Ishikawa (cell line): ENCODE results near the gene DNAH3.

Experiments used
- CEBPB ChIP-seq: IDR thresholded peaks from 2 replicates; pipeline ENCODE4 v1.6.1; 2012
- CREB1 ChIP-seq: IDR thresholded peaks from 2 replicates; pipeline ENCODE4 v1.6.1; 2012; ENCODE audit warnings: low read depth
- EGR1 ChIP-seq: IDR thresholded peaks from 2 replicates; pipeline ENCODE4 v1.6.1; 2012
- EP300 ChIP-seq: IDR thresholded peaks from 2 replicates; pipeline ENCODE4 v1.6.1; 2012; ENCODE audit warnings: borderline replicate concordance
- FOXM1 ChIP-seq: IDR thresholded peaks from 2 replicates; pipeline ENCODE4 v1.6.1; 2012; ENCODE audit warnings: low read depth, borderline replicate concordance
- MAX ChIP-seq: IDR thresholded peaks from 2 replicates; pipeline ENCODE4 v1.6.1; 2012
- NFIC ChIP-seq: IDR thresholded peaks from 2 replicates; pipeline ENCODE4 v1.6.1; 2012
- RAD21 ChIP-seq: IDR thresholded peaks from 2 replicates; pipeline ENCODE4 v1.6.1; 2012; ENCODE audit warnings: low read depth
- REST ChIP-seq: IDR thresholded peaks from 2 replicates; pipeline ENCODE4 v1.6.1; 2012; ENCODE audit warnings: low read depth, mild to moderate bottlenecking
- TAF1 ChIP-seq: IDR thresholded peaks from 2 replicates; pipeline ENCODE4 v1.6.1; 2012; ENCODE audit warnings: low read depth, mild to moderate bottlenecking
- TCF12 ChIP-seq: IDR thresholded peaks from 2 replicates; pipeline ENCODE4 v1.6.1; 2012; ENCODE audit warnings: low read depth
- TEAD4 ChIP-seq: IDR thresholded peaks from 2 replicates; pipeline ENCODE4 v1.6.1; 2012
- YY1 ChIP-seq: IDR thresholded peaks from 2 replicates; pipeline ENCODE4 v1.6.1; 2012; ENCODE audit warnings: low read depth
- ZBTB7A ChIP-seq: IDR thresholded peaks from 2 replicates; pipeline ENCODE4 v1.6.1; 2012; ENCODE audit warnings: low read depth
- TF ChIP-seq, protein P1 (sequence below): IDR thresholded peaks from 2 replicates; pipeline ENCODE4 v1.6.1; 2012

DNAH3 gene

DNA sequence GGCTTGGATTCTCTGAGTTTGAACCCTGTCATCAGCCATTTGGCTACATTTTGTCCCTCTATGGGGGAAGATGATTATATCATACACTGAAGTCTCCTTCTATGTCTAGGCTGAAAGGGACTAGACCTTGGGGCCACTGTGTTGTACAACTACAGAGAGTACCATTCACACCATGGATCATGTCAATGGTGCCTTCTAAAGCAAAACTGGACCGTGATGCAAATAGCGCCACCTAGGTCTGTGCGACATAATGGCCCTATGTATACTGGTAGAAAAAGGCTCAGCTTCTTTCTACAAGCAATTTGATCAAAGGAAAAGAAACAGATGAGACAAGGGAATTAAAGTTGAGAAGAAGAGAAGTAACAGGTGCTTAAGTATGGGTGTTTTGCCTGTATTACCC, 149.4 kb downstream of the DNAH3 start:
- TF ChIP-seq EGR1: no peak
- no peak for TF ChIP-seq MAX
- TF ChIP-seq TCF12: no peak
- peak; percentile 57; the same call in 1 of the 2 replicates for TF ChIP-seq RAD21
- no peak for TF ChIP-seq NFIC
- TF ChIP-seq REST: no peak
- no peak for TF ChIP-seq TAF1

DNA sequence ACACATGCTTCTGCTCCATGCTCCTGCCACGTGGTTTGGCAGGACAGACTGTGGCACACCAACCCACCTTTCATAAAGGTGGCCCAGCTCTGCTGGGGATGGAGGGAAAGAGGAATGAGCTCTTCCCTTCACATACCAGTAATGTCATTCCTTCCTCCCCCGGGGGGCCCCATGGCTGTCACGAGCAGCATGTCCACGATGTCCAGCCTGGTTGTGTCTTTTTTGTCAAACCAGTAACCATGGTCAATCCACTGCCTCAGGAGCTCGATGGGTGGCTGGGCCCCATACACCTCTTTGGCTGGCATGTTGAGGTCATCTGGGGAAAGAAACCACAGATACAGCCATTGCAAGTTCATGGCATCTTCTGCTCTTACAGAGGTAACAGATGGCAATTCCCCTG, 153.5 kb downstream of the DNAH3 start:
- TF ChIP-seq CREB1 (no peak), YY1 (no peak), EP300 (no peak)

DNA sequence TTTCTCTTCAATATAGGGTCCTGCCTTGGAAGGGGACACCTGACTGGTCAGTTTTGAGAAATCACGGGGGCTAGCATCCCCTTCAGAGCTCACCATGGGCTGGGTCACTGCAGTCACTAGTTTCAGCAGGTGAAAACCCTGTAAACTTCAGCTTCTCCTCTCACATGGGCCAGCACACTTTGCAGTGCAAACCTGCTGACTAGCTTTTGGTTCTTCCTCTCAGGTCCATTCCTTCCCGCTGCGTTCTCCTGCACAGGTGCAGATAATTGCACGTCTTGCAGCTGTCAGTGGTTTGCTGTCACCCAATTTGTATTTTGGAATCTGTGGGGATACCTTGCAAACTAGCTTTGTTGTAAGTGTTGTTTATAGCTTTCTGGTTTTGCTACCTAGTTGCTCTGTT, 154.9 kb downstream of the DNAH3 start:
- TF ChIP-seq REST (no peak), FOXM1 (no peak), EGR1 (no peak), TCF12 (no peak)

DNA sequence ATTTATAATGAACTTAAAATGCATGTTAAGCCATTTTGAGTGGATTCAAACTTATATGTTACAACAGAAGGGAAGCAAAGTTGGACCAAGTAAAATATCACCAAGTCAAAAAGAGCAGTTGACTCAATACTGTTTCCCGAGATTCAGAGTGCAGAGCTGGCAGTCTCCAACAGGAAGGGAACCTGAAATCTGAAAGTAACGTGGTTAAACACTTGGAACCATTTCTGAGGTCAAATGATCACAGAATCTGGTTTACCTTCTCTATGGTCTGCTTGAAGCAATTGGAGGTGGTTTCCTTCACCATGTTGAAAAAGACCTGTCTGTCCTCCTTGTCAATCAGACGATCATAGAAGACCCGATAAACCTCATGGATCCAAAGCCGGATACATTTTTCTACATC, 163.6 kb downstream of the DNAH3 start:
- TF ChIP-seq ZBTB7A (no peak), EGR1 (no peak), TEAD4 (no peak), REST (no peak)

- no peak for TF ChIP-seq TEAD4
- TF ChIP-seq, protein P1, sequence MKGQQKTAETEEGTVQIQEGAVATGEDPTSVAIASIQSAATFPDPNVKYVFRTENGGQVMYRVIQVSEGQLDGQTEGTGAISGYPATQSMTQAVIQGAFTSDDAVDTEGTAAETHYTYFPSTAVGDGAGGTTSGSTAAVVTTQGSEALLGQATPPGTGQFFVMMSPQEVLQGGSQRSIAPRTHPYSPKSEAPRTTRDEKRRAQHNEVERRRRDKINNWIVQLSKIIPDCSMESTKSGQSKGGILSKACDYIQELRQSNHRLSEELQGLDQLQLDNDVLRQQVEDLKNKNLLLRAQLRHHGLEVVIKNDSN: no peak
- TF ChIP-seq MAX: no peak
- TF ChIP-seq CREB1: no peak
- TF ChIP-seq RAD21: no peak
- no peak for TF ChIP-seq NFIC
- TF ChIP-seq YY1: no peak
- no peak for TF ChIP-seq EP300
- TF ChIP-seq TAF1: no peak
- TF ChIP-seq CEBPB: no peak
- no peak for TF ChIP-seq REST
- no peak for TF ChIP-seq TCF12
These were observed 166.6 kb downstream of the DNAH3 start for GRCh38 chr16:20984019-20984418.
